Hematopoietic multipotent progenitor cell treated with erythropoietin and hydrocortisone succinate and interleukin-3 and kit ligand, for 15 days (in vitro differentiated cells): ENCODE data around the gene TLR5.

Experiments used
- DNase-seq: peaks from one replicate; pipeline ENCODE4 v3.0.0-alpha.2; 2015; ENCODE audit warnings: low spot score

The TLR5 gene

GRCh38 chr1:223067914-223068313 is 75.1 kb downstream of the TLR5 start:
- no peak for DNase-seq

- no peak for DNase-seq
These were observed 76.6 kb downstream of the TLR5 start for GRCh38 chr1:223066415-223066814.

- DNase-seq: no peak
These were observed 80.9 kb downstream of the TLR5 start for GRCh38 chr1:223062177-223062576.

GRCh38 chr1:223059526-223059925 is 83.5 kb downstream of the TLR5 start:
- no peak for DNase-seq
